Right cardiac atrium (tissue), 5 donors: ENCODE measurements around the gene HSPD1. TPM values are rescaled to one million over a fixed set of nuclear protein-coding genes. Genes with fewer than 3 reads are reported as not detected.
"Not testable (repeated sequence)": the region's sequence is repeated elsewhere in the genome, so short reads cannot be mapped to it uniquely, and the experiment has no call there.

Experiments used
- ATAC-seq, 2 donors: fragments of 200-7000 bp; cut with Tn5 transposase; one replicate each; pipeline versions ENCODE4 v1.8.0 to v1.9.1; 2020; ENCODE audit warnings: moderate library complexity in 2 of 2, mild to moderate bottlenecking in 1 of 2
- DNase-seq, 3 donors: peaks; one replicate each; pipeline ENCODE4 v3.0.0-alpha.2; 2020
- H3K27ac ChIP-seq: one replicate; pipeline ENCODE4 v1.5.1; 2013; ENCODE audit warnings: mild to moderate bottlenecking, low read length, control low read depth, moderate library complexity
- H3K27me3 ChIP-seq: one replicate; pipeline ENCODE4 v1.6.1; 2013; ENCODE audit not compliant: control insufficient read depth, insufficient read depth
- H3K4me1 ChIP-seq: one replicate; pipeline ENCODE4 v1.6.1; 2013; ENCODE audit warnings: low read length; ENCODE audit not compliant: control insufficient read depth, insufficient read depth
- H3K4me3 ChIP-seq: one replicate; pipeline ENCODE4 v1.5.1; 2013; ENCODE audit warnings: low read length, control low read depth
- H3K9me3 ChIP-seq: one replicate; pipeline ENCODE4 v1.6.1; 2013; ENCODE audit warnings: low read length; ENCODE audit not compliant: control insufficient read depth
- WGBS: extraction: QIAGEN DNeasy Blood & Tissue Kit; methylation state at CpG from one replicate; pipeline ENCODE4 v1.1.7; 2013; 5-methylcytosine and 5-hydroxymethylcytosine counted together
- intact Hi-C, 4 donors: fragments of 100-400 bp; cut with DNase I; formaldehyde crosslinking; loops; one replicate each; pipeline versions ENCODE4 v1.11.0 to v1.14.0; 2022 to 2023
- polyA plus RNA-seq: library from polyadenylated mRNA; stranded (reverse); fragments of 200-250 nt; gene quantifications from one replicate; pipeline ENCODE4 v1.2.3, GENCODE V29; 2013
- total RNA-seq, 4 donors: library from RNA; stranded (reverse); fragmentation: NEBNext Ultra II Directional; extraction: Animal tissue kit (Norgen Biotek cat#: 25700); gene quantifications; one replicate each; pipeline ENCODE4 v1.2.1, GENCODE V29; 2021
- donor health status: healthy with polysubstance abuse.
- donor health status: DM: no; HTN: yes; CAD: no.
- donor health status: DM: no; HTN: no; CAD: no.
- donor health status: DM: no; HTN: yes; CAD: no; lungs with severe emphysema.
- donor health status: DM: yes; HTN: yes; CAD: no.

Gene HSPD1
- total and polyA plus RNA-seq, 5 donors, result 111 to 182 (median 169) TPM

DNA sequence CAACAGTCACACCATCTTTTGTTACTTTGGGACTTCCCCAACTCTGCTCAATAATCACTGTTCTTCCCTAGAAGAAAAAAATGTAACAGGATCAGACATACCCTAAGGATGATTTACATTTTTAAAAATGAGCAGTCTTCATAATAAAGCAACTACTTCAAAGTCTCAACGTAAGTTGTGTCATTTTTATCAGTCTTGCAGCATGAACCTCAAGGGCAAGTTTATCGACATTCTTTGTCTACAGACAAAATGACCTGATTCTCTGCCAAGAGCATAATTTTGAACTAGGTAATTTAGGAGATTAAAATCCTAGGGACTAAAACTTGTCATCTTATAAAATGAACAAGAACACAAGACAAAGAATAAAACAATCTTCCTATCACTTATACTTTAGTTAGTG lies 2.3 kb downstream of the HSPD1 start:
- Histone ChIP-seq H3K9me3 (no peaks in the 10 kb centered on the region), H3K4me1 (peaks cover 4% of the 10 kb centered on the region), H3K4me3 (no peak overlapping the region), H3K27ac (no peak overlapping the region), H3K27me3 (no peaks in the 10 kb centered on the region)
- DNase-seq, result no peak
- ATAC-seq, result no peak
- 23% methylated on average over 2 of the region's 2 CpGs for whole genome bisulfite sequencing
- intact Hi-C loops, result loop anchor here in 3 of 4 donors (10.0 kb wide), 2 partner anchors 83 to 93 kb away; no protein-coding TSS in a partner anchor

DNA sequence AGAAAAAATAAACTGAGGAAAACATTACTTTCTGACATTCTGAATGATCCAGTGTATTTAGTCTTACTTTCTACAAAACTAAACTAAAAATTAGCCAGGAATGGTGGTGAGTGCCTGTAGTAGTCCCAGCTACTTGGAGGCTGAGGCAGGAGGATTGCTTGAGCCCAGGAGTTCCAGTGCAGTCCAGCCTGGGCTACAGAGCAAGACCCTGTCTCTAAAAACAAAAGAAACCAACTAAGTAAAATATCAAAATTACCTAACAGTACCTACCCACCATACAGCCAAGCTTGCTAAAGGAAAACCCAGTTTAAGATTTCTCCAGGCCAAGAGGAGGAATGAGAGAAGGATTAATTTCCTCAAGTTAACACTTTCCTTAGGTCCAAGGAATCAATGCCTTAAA lies 2.9 kb downstream of the HSPD1 start:
- H3K9me3 ChIP-seq, result no peaks in the 10 kb centered on the region
- H3K4me3 ChIP-seq, result no peak overlapping the region
- intact Hi-C loops, result loop anchor here in 3 of 4 donors (10.0 kb wide), 2 partner anchors 82 to 92 kb away; no protein-coding TSS in a partner anchor
- ATAC-seq (no peak), DNase-seq (no peak)
- no peaks in the 10 kb centered on the region for H3K27me3 ChIP-seq
- H3K27ac ChIP-seq, result no peak overlapping the region
- H3K4me1 ChIP-seq, result peaks cover 2% of the 10 kb centered on the region

DNA sequence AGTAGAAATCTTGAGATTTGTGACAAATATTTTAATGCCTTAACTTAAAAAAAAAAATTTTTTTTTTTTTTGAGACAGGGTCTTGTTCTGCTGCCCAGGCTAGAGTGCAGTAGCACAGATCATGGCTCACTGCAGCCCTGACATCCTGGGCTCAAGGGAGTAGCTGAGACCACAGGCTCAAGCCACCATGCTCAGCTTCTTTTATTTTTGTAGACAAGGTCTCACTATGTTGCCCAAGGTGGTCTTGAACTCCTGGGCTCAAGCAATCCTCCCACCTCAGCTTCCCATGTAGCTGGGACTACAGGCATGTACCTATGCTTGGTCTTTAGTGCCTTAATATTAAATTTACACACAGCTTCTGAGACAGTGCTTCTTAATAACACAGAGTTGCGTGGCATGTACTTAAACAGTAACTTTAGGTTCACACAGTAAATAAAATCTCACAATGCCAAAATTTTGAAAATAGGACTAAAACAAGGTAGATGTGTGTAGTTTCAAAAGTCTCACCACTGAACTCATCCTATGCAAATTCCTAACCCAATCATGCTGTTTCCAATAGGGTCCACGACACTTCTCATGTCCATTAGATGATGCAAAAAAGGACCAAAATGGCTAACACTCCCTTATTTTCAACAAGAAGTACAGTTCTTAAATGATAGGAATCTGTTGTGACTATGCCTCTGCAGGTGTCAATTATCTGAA lies 4.1 kb downstream of the HSPD1 start:
- no peak overlapping the region for H3K27ac ChIP-seq
- no peak for DNase-seq
- intact Hi-C loops, result loop anchor here in 3 of 4 donors (10.0 kb wide), 2 partner anchors 81 to 91 kb away; no protein-coding TSS in a partner anchor
- WGBS, result 89% methylated on average over 2 of the region's 2 CpGs
- no peak for ATAC-seq
- no peak overlapping the region for H3K4me3 ChIP-seq
- peaks cover 2% of the 10 kb centered on the region for H3K4me1 ChIP-seq
- no peaks in the 10 kb centered on the region for H3K27me3 ChIP-seq
- no peaks in the 10 kb centered on the region for H3K9me3 ChIP-seq

DNA sequence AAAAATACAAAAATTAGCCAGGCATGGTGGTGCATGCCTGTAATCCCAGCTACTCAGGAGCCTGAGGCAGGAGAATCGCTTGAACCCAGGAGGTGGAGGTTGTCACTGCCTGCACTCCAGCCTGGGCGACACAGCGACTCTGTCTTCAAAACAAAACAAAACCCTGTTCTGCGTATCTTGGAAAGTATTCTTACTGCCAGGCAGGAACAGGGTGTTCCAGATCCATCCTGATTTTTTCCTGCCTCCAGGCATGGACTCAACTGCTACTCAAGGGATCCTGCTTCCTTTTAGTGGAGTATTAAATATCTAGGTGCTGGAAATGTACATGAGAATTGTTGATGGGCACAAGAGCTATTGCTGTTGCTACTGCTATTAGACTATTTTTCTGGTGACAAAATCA lies 12.3 kb downstream of the HSPD1 start:
- ATAC-seq, result peak in 1 of 2 donors; percentile 69
- intact Hi-C loops, result loop anchor here in 1 of 4 donors (10.0 kb wide), 1 partner anchor 73 kb away; no protein-coding TSS in a partner anchor
- no peak for DNase-seq
- Histone ChIP-seq H3K27ac (no peak overlapping the region), H3K4me1 (no peaks in the 10 kb centered on the region), H3K4me3 (no peak overlapping the region), H3K9me3 (no peaks in the 10 kb centered on the region), H3K27me3 (no peaks in the 10 kb centered on the region)
- WGBS, result 80% methylated on average over 4 of the region's 4 CpGs

DNA sequence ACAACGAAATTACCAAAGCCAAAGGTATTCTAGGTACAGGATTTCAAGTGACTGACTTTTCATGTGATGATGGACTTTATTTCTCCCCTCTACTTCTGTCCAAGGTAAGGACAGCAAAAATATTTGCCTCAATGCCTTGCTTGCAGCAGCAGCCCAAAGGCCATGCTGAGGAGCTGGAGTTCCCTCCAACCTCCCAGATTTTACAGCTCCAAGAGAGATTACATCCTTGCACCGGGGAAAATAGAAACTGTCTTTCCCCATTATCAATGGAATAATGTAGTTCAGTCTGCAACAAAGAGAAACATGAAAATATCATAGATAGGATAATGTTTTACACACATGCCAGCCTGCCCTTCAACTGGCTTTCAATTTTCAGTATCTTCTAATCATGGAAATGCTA lies 13.5 kb downstream of the HSPD1 start:
- intact Hi-C loops, result loop anchor here in 1 of 4 donors (10.0 kb wide), 1 partner anchor 71 kb away; no protein-coding TSS in a partner anchor
- no peak overlapping the region for H3K27ac ChIP-seq
- no peak for ATAC-seq
- H3K4me1 ChIP-seq, result no peaks in the 10 kb centered on the region
- 93% methylated on average over 2 of the region's 2 CpGs for WGBS
- no peak for DNase-seq
- H3K9me3 ChIP-seq, result no peaks in the 10 kb centered on the region
- H3K27me3 ChIP-seq, result no peaks in the 10 kb centered on the region
- H3K4me3 ChIP-seq, result no peak overlapping the region

DNA sequence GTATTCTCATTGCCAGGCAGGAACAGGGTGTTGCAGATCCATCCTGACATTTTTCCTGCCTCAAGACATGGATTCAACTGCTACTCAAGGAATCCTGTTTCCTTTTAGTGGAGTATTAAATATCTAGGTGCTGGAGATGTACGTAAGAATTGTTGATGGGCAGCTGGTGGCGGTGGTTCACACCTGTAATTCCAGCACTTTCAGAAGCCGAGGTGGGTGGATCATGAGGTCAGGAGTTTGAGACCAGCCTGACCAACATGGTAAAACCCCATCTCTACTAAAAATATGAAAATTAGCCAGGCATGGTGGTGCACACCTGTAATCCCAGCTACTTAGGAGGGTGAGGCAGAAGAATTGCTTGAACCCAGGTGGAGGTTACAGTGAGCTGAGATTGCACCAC lies 15.4 kb downstream of the HSPD1 start:
- H3K27me3 ChIP-seq, DNase-seq, H3K4me1 ChIP-seq, H3K27ac ChIP-seq, ATAC-seq, H3K4me3 ChIP-seq, H3K9me3 ChIP-seq: not testable (repeated sequence)
- intact Hi-C loops, result loop anchor here in 1 of 4 donors (10.0 kb wide), 1 partner anchor 69 kb away; no protein-coding TSS in a partner anchor
- WGBS, result 96% methylated on average over 3 of the region's 3 CpGs

DNA sequence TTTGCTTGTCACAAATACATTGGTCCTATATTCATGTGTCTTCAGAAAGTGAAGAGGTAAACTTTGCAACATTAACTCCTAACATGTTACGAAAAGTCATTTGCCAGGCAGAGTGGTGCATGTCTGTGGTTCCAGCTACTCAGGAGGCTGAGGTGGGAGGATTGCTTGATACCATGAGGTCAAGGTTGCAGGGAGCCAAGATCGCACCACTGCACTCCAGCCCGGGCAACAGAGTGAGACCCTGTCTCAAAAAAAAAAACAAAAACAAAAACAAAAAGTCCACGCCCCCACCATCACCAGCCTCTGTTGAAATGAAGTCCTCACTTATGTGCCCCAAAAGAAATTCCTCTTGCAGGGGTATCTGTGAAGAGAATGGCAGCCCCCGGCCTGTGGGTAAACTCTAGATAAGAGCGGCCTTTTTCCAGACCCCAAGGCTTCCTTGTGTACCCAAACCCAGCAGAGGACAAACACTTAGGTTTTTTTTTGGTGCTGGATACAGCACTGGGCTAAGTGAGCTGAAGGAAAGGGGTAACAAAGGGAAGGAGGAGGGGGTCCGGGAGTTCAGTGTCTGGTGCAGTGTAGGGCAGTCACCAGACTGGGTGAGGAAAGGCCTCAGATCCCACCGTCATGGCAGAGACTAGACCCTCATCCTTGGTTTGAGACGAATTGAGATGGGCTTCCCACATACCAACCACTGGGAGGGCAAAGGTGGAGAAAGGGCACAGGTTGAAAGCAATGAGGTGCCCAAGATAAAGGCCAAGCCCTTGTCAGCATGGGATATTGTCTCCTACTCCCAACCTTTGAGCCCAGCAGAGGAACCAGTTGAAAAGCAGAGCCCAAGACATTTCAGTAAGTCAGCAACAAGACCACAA lies 19.2 kb downstream of the HSPD1 start:
- ATAC-seq (peak in 1 of 2 donors; percentile 30), DNase-seq (no peak)
- 90% methylated on average over 9 of the region's 9 CpGs for WGBS
- H3K27ac ChIP-seq, result no peak overlapping the region
- H3K4me3 ChIP-seq, result no peak overlapping the region
- intact Hi-C loops, result loop anchor here in 1 of 4 donors (10.0 kb wide), 1 partner anchor 66 kb away; no protein-coding TSS in a partner anchor
- H3K9me3 ChIP-seq, result no peaks in the 10 kb centered on the region
- H3K4me1 ChIP-seq, result no peaks in the 10 kb centered on the region
- H3K27me3 ChIP-seq, result no peaks in the 10 kb centered on the region

DNA sequence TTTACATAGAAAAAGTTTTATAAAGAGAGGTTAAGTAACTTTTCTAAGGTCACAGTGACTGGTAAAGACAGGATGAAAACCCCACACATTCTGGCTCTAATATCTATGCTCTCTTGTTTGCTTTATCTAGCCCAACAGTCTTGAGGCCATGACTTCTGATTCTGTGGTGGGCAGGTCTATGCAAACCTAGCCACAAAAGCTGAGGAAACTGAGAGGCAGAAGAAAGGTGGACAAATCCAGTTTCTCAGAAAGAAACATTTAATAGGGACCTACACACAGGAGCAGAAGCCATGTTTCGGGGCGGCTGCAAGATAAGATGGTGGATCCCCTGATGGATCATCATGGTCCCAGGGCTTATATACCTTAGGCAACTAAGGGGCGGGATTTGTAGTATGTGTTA lies 21.8 kb downstream of the HSPD1 start:
- WGBS, result 97% methylated on average over 3 of the region's 3 CpGs
- intact Hi-C loops, result no loop called here
- ATAC-seq, result no peak

DNA sequence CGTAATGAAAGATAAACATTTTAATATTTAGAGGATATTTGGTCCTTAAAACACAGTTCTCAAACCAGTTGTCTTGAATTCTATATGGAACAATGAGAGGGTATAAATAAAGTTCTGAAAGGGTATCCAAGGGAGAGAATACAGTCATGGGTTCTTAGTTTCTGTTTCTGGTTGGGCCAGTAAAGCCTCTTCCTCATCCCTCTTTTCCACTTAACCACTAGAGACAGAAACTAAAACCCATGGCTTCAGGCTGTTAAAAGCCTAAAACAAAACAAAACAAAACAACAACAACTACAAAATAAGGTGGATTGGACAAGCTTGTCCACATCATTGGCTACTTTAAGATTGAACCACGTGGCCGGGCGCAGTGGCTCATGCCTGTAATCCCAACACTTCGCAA lies 27.5 kb downstream of the HSPD1 start:
- no peaks in the 10 kb centered on the region for H3K9me3 ChIP-seq
- intact Hi-C loops, result no loop called here
- no peak overlapping the region for H3K4me3 ChIP-seq
- no peak overlapping the region for H3K27ac ChIP-seq
- no peak for DNase-seq
- no peak for ATAC-seq
- H3K4me1 ChIP-seq, result no peaks in the 10 kb centered on the region
- WGBS, result 97% methylated on average over 5 of the region's 5 CpGs
- H3K27me3 ChIP-seq, result no peaks in the 10 kb centered on the region

More for the DNA sequence above, 21.8 kb downstream of the HSPD1 start:
- H3K4me1 ChIP-seq, result no peaks in the 10 kb centered on the region
- H3K27me3 ChIP-seq, result no peaks in the 10 kb centered on the region
- no peaks in the 10 kb centered on the region for H3K9me3 ChIP-seq
- no peak for DNase-seq
- H3K27ac ChIP-seq, result no peak overlapping the region
- no peak overlapping the region for H3K4me3 ChIP-seq

DNA sequence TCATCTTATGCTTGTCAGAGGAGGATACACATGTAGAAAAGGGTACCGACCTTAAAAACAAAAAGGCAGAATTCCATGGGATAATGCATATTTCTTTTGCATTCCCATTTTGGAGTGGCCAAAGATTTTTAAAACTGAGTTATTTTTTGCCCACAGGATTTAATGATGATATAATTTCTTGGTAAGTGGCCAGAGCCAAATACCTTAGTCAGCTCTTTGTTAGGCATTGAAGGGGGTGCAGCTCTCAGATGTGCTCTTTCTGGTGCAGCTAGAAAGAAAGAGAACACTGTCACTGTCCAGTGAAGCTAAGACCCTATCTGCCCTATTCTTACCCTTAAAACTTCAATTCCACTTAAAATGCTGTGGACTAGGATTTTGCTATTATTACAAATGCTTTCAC lies 35.5 kb downstream of the HSPD1 start:
- no peak overlapping the region for H3K4me3 ChIP-seq
- DNase-seq, result no peak
- intact Hi-C loops, result no loop called here
- ATAC-seq, result no peak
- H3K9me3 ChIP-seq, result no peaks in the 10 kb centered on the region
- WGBS, result 68% methylated on average over 1 of the region's 1 CpG
- H3K27me3 ChIP-seq, result no peaks in the 10 kb centered on the region
- no peak overlapping the region for H3K27ac ChIP-seq
- peaks cover 2% of the 10 kb centered on the region for H3K4me1 ChIP-seq

DNA sequence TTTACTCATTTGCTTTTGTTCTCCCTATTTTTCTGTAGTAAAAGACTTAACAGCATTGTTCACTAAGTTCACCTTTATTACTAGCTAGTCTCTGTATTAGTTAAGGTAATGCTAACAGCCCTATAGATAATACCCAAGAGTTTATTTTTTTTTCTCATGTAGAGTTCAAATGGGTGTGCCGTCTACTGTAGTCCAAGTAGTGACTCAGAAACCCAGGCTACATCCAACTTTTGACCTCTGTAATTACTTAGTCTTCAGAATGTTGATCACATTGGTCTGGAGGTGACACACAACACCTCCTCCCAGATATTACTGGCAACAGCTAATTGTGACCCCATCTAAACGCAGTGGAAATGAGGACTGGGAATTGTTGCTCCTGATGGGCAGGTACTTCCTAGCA lies 38.6 kb downstream of the HSPD1 start:
- intact Hi-C loops, result no loop called here
- 73% methylated on average over 2 of the region's 2 CpGs for WGBS
- no peak for DNase-seq
- H3K27me3 ChIP-seq, result no peaks in the 10 kb centered on the region
- H3K4me3 ChIP-seq, result no peak overlapping the region
- ATAC-seq, result peak in 1 of 2 donors; percentile 83
- H3K9me3 ChIP-seq, result no peaks in the 10 kb centered on the region
- peaks cover 3% of the 10 kb centered on the region for H3K4me1 ChIP-seq
- no peak overlapping the region for H3K27ac ChIP-seq
